ENCODE measurements around the gene CHPT1.

DNA sequence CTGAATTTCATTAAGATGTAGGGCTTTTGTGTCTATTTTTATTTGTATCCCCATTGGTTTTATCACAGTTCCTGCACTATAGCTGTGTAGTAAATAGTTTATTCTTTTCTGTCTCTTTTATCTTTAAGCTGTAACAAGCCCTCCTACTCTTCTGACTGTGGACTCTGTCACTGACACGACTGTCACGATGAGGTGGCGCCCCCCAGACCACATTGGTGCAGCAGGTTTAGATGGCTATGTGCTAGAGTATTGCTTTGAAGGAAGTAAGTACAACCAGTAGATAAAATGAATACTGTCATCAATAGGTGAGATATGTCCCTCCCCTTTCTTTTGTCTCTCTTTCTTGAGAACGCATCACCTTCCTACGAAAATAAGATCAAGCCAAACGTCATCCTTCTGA is 34.1 kb upstream of the CHPT1 start:
- TF ChIP-seq EZH2 (IDR thresholded peaks at IDR 0.05; ENCODE audit: borderline replicate concordance, low read length): no peak
- TF ChIP-seq, protein P1, sequence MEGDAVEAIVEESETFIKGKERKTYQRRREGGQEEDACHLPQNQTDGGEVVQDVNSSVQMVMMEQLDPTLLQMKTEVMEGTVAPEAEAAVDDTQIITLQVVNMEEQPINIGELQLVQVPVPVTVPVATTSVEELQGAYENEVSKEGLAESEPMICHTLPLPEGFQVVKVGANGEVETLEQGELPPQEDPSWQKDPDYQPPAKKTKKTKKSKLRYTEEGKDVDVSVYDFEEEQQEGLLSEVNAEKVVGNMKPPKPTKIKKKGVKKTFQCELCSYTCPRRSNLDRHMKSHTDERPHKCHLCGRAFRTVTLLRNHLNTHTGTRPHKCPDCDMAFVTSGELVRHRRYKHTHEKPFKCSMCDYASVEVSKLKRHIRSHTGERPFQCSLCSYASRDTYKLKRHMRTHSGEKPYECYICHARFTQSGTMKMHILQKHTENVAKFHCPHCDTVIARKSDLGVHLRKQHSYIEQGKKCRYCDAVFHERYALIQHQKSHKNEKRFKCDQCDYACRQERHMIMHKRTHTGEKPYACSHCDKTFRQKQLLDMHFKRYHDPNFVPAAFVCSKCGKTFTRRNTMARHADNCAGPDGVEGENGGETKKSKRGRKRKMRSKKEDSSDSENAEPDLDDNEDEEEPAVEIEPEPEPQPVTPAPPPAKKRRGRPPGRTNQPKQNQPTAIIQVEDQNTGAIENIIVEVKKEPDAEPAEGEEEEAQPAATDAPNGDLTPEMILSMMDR (conservative IDR thresholded peaks at IDR 0.05 in 1 of 2, IDR thresholded peaks at IDR 0.05 in 1 of 2; ENCODE audit: extremely low read depth in 1 of 2, insufficient read depth in 1 of 2, low read depth in 1 of 2, low read length in 2 of 2): no peak
